Fibroblast of the aortic adventitia (primary cell): ENCODE data around the gene COX10. TPM values are rescaled to one million over a fixed set of nuclear protein-coding genes. Genes with fewer than 3 reads are reported as not detected.

ENCODE experiments used
- DNase-seq: peaks from one replicate; pipeline ENCODE4 v3.0.0-alpha.2; 2010; ENCODE audit warnings: low read depth
- H3K4me3 ChIP-seq: 2 replicates; pipeline ENCODE4 v1.5.1; 2011; ENCODE audit warnings: low read depth, mild to moderate bottlenecking, control low read depth, low read length, moderate library complexity
- CTCF ChIP-seq: IDR thresholded peaks from 2 replicates; pipeline ENCODE4 v1.5.1; 2011; ENCODE audit warnings: mild to moderate bottlenecking, low read length, control low read depth, inconsistent platforms; ENCODE audit not compliant: insufficient read depth
- total RNA-seq: library from RNA; depleted of rRNA; stranded (reverse); fragments of >200 nt; gene quantifications from 2 replicates; pipeline ENCODE4 v1.2.3, GENCODE V29; 2012; ENCODE audit warnings: low replicate concordance

The COX10 gene
- total RNA-seq, 1 donor: 19.2 TPM

DNA sequence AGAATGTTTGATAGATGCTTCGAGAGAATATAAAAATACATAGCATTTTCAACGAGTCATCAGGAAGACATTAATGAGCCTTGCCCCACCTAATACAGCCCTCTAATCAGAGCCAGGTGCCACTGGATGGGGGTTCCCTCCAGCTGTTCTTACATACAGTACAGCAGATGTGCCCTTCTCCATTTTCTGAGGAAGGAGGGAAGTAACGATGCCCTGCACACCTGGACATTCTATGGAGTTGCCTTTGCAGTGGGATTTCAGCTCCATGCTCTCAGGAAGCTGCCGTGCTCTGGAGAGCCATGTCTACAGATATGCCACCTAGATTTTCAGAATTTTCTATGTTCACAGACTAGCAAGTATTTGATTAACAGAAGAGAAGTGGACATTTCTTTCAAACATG lies 131.1 kb downstream of the COX10 start:
- DNase-seq: no peak
- no peak for TF ChIP-seq CTCF
- no peak overlapping the region for H3K4me3 ChIP-seq

DNA sequence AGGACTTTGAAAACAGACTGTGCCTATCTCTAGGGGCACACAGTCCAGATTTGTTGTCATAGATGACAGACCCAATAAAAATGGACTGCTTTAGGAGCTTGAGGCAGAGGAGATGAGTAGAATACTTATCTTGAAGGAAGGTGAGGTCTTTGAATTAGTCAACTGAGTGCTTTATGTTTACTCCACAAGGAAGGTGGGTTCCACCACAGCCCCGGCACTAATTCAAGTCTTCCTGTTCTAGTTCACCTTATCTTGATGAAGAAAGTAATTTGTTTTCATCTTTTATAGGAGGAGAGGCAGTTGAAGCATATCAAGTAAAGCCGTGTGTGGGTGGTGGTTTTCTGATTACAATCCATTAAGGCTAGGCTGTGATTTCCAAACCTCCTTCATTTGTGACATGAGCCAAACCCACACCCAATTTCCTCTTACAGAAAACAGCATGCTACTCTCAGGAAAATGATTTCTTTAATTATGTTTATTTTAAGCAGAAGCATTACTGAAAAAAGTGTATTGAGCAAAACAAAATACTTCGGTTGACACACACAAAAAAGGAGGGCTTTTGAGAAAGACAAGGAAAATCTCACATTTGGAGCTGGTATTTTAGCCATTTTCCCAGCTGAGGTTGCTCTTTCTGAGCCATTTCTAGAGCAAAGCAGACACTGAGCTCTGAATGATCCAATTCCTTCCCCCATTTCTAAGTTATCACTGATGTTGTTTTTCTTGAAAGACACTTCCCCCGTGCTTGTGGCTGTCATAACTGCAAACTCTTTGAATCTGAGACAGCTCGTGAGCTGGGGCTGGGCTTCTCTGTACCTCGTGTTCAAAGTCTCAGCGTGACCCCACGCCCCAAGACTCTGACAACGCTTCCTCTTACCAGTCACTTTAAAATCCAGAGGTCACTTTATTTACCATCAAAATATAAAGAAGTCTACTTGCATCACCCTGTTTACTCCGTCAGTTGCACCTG lies 132.0 kb downstream of the COX10 start:
- TF ChIP-seq CTCF: no peak
- peak; percentile 45 for DNase-seq
- no peak overlapping the region for H3K4me3 ChIP-seq

DNA sequence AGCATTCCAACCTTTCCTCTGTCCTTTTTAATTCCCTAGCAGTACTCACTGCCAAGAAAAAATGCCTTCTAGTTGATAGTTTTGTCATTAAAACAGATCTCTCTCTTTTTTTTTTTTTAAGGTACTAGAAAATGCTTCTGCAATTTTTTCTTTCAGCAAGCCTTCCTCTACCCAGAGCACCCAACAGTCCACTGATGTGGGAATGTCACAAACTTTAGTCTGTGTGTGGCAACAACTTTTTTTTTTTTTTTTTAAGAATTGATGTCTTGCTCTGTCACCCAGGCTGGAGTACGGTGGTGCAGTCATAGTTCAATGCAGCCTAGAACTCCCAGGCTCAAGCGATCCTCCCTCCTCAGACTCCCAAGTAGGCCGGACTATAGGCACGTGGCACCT lies 132.7 kb downstream of the COX10 start:
- no peak for DNase-seq

DNA sequence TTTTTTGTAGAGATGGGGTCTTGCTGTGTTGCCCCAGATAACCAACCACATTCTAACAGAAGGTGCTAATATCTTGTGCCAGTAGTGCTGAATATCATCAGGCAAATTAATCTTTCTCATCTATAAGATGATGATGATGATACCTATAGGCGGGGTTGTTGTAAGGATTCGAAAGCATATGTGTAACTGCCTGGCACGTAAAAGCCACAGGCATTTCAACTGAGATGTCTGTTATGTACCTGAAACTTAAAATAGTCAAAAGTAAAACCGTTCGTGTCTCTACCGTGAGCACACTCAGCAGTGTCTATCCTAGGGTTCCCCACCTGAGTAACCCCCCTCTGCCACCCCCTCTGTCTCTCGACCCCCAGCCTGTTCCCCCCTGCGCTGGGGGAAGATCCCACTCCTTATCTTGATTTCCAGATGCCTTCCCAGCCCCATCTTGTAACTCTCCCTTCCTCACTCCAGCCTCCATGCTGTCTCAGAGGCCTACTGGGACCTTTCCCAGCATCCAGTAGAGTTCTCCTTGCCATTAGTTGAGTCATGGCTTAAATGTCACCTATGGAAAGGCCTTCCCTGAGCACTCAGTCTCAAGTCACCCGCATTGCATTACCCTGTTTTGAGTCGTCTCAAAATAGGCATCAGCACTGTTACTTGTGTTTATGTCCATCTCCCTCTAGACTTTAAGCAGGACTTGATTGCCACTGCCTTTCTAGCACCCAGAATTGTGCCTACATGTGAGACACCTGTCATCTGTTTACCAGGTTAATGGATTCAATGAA lies 133.3 kb downstream of the COX10 start:
- DNase-seq: no peak
- no peak for TF ChIP-seq CTCF
- no peak overlapping the region for H3K4me3 ChIP-seq

More for the DNA sequence above, 132.7 kb downstream of the COX10 start:
- no peak for TF ChIP-seq CTCF
- no peak overlapping the region for H3K4me3 ChIP-seq

DNA sequence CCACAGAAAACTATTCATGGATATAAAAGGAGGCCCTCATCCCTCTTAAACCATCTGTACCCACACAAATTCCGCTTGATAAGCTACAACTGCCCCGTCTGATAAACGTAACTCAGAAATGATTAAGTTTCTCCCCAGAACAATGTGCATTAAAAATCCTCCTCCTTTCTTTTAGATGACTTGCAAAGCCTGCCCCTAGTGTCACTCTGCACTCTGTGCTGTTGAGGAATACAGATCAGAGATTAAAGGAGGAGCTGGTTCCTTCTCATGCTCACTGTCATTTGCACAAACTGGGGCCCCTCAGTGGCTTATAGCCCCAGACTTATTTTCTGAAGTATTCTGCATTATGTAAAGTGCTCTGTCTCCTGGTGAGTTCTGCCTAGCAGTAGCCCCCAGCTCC lies 134.1 kb downstream of the COX10 start:
- no peak for DNase-seq
- H3K4me3 ChIP-seq: no peak overlapping the region
- TF ChIP-seq CTCF: peak; percentile 37

DNA sequence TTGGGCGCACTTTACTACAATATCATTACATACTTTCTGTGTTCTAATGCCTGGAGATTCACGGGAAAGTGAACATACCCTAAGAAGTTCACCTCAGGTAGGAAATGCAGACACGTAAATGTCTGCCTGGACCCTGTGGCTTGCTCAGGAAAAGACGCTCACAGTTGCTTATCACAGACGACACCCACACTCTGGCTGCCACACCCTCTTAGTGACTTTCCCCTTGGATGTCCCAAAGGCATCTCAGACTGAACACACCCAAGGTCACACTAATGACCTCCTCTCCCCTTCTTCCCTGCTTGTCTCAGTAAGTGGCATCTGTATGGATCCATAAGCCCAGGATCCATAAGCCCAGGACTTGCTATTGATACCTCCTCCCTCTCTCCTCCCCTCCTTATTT lies 134.8 kb downstream of the COX10 start:
- H3K4me3 ChIP-seq: no peak overlapping the region
- DNase-seq: no peak
- TF ChIP-seq CTCF: no peak
